ENCODE results near the gene CABLES2.

CABLES2 gene

DNA sequence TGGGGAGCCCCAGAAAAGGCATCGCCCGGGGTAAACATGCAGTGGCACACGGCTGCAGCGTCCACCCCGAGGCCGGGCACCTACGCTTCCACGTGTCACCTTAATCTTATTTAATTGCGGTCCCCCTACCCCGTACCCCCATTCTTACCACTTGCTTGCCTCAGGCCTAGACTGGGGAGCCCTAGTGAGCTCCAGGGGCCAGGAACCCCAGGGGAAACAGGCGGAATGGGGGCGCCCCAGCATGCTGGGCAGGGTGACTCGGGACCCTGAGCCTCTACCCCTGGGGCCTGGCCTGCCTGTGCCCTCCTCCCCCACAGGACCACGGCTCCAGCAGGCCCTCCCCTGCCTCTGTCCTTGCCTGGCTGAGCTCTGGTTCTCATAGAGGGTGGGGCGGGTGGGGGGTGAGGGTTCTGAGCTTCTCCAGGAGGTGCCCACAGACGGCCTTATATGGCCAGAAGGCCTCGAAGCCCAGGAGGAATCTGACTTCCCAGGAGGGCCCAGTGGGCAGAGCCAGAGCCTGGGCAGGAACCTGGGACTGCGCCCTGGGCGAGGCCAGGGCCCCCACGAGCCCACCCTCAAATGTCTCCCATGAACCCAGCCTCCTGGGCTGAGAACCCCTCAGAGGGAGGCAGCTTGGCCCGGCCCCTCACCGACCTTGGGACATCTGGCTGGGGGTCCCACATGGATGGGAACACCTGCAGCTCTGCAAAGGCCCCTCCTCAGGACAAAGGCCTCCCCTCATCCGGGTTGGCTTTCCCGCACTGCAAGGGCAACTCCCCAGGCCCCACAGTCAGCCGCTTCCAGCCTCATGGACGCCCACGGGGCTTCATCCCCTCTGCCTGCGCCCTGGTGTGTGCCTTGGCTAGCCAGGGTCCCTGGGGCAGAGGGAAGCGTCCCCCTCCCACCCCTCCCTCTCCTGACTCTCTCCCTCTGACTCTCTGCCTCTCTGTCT is 34.8 kb downstream of the CABLES2 start:
- no peak for DNase-seq (ENCODE audit: low read depth, low spot score)

DNA sequence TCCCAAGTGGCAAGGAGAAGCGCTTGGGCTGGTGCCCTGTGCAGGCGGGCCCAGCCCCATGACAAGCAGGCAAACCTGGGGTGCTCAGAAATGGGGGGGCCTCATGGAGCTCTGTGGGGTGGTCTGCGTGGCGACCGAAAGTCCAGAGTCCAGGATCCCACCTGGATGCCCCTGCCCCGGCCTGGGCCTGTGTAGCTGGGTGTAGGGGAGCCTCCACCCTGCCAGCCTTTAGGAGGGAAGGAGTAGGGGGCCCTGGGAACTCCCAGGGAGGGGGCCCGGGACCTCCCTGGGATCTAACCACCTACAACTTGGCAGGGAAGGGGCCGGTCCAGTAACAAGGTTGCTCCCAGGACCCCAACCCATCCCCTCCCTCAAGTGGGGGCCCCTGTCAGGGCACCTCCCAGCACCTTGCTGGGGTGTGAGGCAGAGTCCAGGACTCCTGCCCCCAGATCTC is 35.5 kb downstream of the CABLES2 start:
- no peak for DNase-seq (ENCODE audit: low read depth, low spot score)

DNA sequence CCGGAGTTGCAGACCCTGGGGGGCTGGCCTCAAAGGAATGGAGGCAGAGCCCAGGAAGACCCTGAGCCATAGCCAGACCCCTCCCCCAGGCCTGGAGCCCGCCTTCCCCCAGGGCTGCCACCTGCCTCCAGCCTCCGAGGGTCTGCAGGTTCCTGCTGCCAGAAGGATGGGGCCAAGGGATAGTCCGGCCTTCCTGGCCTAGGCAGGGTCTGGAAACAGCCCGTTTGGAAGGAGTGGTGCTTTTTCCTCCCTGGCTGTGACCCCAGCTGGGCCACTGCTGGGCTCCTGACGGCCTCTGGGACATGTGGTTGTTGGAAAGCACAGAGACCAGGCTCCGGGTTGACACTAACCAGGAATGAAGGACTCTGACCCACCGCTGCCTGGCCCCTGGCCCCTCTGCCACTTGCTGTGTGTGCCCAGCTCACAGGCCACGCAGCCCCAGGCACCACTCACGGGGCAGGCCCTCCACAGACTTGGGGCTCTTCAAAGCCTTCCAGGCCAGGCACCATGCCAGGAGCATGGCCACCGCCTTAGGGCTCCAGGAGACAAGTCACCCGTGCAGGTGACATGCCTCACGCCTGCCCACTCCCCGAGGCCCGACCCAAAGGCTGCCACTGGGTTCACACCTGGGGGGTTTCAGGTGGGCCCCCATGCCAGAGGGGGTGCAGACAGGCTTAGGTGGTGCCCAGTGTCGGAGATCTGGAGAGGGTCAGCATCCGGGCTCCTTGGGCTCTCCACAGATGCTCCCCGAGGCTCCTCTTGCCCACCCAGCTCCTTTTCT is 36.1 kb downstream of the CABLES2 start:
- no peak for DNase-seq (ENCODE audit: low read depth, low spot score)

- no peak for DNase-seq (ENCODE audit: low read depth, low spot score)
Measured at GRCh38 chr20:62370115-62370806, 36.8 kb downstream of the CABLES2 start.

DNA sequence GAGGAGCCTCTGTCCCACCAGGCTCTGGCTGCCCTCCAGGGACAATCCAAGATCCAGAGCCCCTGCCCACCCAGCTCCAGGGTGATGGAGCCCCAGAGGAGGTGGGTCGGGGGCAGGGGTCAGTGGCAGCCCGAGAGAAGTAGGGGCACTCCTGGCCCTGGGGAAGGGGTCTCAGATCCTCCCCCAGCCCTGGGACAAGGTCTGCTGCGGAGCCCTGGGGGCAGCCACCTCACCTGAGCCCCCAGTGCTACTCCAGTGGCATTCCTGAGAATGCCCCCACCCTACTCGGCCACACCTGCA is 37.3 kb downstream of the CABLES2 start:
- no peak for DNase-seq (ENCODE audit: low read depth, low spot score)

DNA sequence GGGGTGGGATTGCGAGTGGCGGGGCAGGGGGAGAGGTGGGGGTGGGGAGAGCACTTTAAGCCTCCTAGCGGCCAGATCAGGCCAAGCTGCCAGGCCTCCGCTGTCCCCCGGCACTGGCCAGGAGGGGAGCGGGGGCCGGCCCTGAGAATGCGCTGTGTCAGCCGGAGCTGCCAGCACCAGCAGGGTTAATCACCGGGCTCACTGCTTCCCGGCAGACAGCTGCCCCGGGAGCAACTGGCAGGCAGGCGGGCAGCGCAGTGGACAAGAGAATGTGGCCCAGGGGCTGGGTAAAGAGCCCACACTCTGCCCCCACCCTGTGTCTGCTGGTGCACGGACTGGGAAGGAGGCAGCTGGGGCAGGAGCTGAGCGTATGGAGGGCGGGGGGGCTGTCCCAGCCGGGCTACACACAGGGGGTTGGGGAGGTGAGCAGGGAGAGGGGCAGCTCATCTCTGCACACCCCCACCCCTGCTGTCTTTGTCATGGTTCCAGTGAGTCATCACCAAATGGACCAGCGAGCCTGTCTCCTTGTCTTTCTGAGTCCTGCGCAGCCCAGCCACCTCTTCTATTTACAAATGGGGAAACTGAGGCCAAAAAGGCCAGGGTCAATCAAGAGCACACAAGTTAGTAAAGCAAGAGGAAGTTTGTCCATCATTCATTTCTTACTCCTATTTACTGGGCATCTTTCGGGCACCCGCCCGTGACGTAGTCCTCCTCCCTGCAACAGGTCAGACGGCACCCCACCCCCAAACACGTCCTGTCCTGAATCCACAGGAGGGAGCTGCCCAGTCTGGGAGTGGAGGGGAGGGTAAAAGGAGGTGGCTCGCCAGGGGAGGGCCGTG is 37.9 kb downstream of the CABLES2 start:
- no peak for DNase-seq (ENCODE audit: low read depth, low spot score)

DNA sequence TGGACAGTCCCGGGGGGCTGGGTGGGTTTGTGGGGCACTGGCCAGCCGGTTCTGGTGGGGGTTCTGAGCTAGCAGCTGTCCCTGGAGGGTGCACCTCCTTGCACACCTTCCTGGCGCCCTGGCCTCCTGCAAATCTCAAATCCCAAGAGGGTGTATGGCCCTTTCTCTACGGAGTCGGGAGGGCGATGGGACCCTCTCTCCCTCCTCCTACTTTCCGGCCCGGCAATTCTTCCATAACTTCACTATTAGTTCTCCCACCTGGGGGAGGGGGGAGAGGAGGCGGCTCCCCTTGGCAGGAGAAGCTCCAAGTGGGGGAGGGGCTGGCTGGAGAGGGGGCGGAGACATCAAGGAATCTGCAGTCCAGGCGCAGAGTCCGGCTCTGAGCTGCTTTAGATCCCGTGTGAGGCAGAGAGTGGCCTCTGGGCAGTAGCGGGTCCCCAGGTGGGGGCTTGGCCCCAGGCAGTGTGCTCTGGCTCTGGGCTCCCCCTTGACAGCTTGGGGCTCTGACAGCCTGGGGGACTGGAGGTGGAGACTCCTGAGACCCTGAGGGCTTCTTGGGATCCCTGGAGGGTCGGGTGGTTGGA is 38.6 kb downstream of the CABLES2 start:
- DNase-seq (ENCODE audit: low read depth, low spot score): no peak

DNA sequence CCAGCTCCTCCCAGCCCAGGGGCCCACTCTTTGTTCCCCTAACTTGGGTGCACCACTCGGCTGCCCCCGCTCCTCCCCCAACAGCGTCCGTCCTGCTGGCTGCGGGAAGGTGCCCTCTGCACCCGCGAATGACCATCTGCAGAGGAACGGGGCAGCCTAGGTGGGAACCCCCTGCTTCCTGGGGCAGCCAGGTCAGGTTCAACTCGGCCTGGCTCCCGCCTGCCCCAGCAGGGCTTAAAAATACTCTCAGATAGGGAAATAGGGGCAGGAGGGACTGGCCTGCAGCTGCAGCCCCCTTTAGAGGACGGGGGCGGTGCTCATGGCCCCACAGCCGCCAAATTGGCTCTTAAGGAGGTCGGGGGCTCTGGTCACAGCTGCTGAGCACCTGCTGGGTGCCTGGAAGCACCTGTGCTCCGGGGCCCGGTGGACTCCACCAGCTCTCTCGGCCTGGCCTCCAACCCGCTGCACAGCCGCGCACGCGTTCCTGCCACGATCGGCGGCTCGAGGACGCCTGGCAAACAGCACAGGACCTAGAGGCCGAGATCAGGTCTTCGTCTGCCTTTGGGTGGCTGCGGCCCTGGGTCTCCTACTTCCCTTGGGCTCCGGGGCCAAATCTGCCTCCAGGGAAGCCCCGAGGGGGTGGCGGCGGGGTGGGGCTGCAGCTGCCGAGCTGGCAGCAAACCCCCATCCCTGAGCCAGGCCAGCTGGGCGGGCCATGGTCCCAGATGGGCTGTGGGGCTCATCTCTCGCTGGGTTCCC is 39.3 kb downstream of the CABLES2 start:
- DNase-seq (ENCODE audit: low read depth, low spot score): no peak

GRCh38 chr20:62367136-62367632 is 39.9 kb downstream of the CABLES2 start, which contains the start of gene LAMA5:
TSS of gene LAMA5 (minus strand) at chr20:62367312. CDS start at chr20:62367245, 67 bp downstream.
- DNase-seq (ENCODE audit: low read depth, low spot score): no peak

DNA sequence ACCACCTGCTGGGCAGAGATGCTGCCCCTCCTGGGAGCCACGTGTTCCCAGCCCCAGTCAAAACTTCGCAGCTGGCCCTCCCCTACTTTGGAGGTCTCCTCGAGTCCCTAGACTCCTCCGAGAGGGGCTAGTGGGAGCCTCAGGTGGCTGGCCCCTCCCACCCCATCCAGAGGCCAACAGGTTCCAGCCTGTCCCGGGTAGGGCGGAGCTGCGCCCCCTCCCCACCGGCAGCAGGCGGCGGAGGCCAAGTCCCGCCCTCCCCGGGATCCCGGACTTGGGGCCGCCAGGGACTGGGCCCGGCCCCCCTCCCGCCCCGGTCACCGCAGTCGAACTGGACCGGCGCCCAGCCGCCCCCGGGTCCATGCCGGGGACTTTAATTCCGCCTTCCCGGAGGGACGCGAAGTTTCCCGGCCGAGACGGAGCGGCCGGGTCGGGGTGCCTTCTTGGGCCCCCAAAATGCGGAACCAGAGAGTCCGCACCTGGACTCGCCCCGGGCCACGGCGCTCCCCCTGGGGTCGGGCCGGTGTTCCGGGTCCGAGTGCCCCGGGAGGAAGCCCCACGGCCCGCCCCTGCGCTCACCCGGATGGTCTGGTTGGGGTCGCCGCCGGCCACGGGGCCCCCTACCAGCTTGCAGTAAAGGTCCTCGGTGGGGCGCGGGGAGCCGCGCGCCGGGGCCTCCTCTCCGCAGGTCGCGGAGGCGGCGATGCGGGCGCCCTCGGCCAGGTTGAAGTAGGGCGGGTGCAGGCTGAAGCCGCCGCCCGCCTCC is 40.5 kb downstream of the CABLES2 start:
- DNase-seq (ENCODE audit: low read depth, low spot score): no peak

DNA sequence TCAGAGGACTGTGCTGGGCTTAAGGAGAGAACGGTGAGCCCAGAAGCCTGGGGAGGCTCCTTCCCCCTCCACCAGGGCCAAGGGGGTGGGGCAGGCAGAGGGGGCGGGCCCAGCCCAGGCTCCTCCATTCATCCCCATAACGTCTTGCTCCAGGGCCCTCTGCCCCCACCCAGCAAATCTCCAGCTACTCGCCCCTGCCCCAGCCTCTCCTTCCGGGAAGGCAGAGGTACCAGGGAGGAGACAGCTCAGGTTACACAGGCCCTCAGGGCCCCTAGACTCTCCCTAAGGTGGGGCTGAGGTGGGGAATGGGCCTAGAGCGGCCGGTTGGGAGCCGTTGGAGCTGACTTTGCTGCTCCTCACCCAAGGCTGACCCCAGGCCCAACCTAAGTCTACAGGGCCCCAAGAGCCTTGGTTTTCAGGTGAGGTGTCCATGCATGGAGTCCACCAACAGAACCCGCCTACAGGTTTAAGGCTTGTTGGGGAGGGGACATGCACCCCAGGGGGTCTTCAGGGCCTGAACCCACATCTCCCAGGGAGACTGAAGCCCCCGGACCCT is 41.2 kb downstream of the CABLES2 start:
- no peak for DNase-seq (ENCODE audit: low read depth, low spot score)

DNA sequence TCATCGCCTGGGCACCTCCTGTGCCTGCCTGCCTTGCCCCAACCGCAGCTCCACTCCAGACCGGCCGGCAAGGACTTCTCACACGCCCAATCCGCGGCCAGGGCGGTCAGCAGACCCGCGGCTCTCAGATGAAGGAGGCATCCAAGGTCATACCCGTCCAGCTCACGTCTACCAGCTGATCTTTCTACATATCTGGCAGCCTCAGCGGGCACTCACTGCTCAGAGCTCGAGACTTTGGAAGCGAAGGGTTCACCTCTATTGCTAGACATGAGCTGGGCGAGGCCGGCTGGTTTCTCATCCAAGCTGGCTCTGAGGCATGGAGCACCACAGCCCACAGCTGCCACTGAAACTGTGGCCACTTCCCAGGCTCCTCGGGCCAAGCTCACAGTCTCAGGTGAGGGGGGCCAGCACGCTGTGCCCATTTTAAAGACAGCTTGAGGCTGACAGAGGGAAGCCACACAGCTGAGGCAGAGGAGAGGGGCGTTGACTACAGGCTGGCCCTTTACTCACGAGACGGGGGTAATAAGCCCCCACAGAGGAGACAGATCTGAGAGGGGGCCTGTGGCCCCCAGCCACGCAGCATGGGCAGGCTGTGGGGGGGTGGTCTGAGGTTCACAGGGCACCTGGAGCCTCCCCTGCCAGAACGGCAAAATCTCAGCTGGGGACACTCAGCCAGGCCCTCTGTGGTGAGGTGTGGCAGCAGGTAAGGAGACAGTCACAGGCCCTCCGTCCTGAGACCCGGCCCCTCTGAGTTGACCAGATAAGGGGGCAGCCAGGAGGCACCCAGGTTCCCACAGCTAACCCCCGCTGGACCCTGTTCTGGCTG is 42.0 kb downstream of the CABLES2 start:
- DNase-seq (ENCODE audit: low read depth, low spot score): no peak

GRCh38 chr20:62363920-62364851 is 42.9 kb downstream of the CABLES2 start:
- no peak for DNase-seq (ENCODE audit: low read depth, low spot score)

- DNase-seq (ENCODE audit: low read depth, low spot score): no peak
Measured at GRCh38 chr20:62362991-62363919, 43.8 kb downstream of the CABLES2 start.

GRCh38 chr20:62362590-62362940 is 44.5 kb downstream of the CABLES2 start:
- no peak for DNase-seq (ENCODE audit: low read depth, low spot score)

Measured in brain pericyte (primary cell).